ENCODE results near the gene CELA1. TPM values are rescaled to one million over a fixed set of nuclear protein-coding genes. Genes with fewer than 3 reads are reported as not detected.

The CELA1 gene
- total and polyA plus RNA-seq, 7 donors = not detected

DNA sequence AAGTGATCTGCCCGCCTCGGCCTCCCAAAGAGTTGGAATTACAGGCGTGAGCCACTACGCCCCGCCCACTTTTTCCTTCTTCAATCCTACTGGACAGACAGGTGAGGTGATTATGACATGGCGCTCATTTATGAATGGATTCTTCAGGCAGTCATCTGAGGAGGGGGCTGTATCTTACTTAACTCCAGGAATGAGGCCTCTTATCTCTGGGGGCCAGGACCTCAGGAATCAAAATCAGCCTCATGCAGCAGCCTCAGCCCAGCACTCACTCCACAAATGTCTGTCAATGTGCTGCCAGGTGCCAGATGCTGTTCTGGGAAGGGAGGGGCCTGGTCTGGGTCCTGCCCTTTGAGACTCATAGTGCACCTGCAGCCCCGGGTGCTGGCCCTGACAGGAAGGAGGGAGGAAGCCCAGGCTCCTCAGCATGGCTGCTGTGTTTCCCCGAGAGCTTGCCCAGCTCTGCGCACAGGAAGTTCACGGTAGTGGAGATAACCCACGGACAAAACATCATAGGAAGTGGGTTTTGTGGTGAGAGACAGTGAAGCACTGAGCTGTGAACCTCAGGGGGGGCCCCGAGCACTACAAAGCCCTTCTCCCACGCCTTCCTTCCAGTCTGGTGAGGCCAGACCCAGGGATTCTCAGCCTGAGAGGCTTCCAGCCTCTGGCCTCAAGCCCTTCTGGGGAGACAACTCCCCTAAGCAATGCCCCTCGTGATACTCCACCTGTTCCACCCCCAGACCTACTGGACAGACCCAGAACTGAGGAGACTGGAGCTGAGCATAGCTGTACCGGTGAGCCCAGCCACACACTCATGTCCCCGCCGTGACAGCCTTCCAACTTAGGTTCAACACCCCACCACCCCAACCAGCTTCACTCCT is 22.4 kb upstream of the CELA1 start:
- peaks cover 13% of the 10 kb centered on the region for H3K4me1 ChIP-seq
- 75 to 83% (median 75%) methylated on average over 17 of the region's 17 CpGs for WGBS, 3 donors
- H3K9me3 ChIP-seq = no peaks in the 10 kb centered on the region
- TF ChIP-seq, protein P1, sequence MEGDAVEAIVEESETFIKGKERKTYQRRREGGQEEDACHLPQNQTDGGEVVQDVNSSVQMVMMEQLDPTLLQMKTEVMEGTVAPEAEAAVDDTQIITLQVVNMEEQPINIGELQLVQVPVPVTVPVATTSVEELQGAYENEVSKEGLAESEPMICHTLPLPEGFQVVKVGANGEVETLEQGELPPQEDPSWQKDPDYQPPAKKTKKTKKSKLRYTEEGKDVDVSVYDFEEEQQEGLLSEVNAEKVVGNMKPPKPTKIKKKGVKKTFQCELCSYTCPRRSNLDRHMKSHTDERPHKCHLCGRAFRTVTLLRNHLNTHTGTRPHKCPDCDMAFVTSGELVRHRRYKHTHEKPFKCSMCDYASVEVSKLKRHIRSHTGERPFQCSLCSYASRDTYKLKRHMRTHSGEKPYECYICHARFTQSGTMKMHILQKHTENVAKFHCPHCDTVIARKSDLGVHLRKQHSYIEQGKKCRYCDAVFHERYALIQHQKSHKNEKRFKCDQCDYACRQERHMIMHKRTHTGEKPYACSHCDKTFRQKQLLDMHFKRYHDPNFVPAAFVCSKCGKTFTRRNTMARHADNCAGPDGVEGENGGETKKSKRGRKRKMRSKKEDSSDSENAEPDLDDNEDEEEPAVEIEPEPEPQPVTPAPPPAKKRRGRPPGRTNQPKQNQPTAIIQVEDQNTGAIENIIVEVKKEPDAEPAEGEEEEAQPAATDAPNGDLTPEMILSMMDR (IDR thresholded peaks at IDR 0.05) = no peak
- no peak overlapping the region for H3K27ac ChIP-seq
- DNase-seq = peak; percentile 26 to 69
- H3K4me3 ChIP-seq = no peak overlapping the region
- ATAC-seq = no peak
- no peaks in the 10 kb centered on the region for H3K36me3 ChIP-seq (ENCODE audit: insufficient read depth in 1 of 2, low read depth in 1 of 2)
- intact Hi-C loops (cut with DNase I) = no loop called here
- no peaks in the 10 kb centered on the region for H3K27me3 ChIP-seq (ENCODE audit: insufficient read depth in 3 of 3, low read length in 2 of 3)

DNA sequence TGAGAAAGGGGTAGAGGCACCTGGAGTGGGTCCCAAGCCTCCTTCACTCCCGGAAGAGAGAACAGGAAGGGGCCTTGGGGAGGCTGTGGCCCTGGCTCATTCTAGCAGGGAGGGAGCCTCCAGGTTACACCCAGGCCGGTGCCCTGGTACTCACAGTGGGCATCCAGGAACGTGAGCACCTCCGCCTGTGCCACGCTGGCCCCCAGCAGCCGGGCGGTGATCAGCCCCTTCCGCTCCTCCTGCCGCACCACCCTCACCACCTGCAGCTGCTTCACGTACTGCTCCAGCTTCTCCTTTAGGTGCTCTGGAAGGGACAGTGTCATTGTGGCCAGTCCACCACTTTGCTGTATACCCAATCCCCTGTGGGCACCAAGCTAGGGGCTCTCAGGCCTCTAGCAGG is 18.8 kb upstream of the CELA1 start:
- Histone ChIP-seq H3K27me3 (ENCODE audit: insufficient read depth in 3 of 3, low read length in 2 of 3) (peaks cover 0 to under 1% (median 0%) of the 10 kb centered on the region in 3 donors), H3K4me3 (no peak overlapping the region), H3K36me3 (ENCODE audit: insufficient read depth in 1 of 2, low read depth in 1 of 2) (no peaks in the 10 kb centered on the region), H3K27ac (no peak overlapping the region), H3K4me1 (no peaks in the 10 kb centered on the region), H3K9me3 (no peaks in the 10 kb centered on the region)
- intact Hi-C loops (cut with DNase I) = no loop called here
- TF ChIP-seq, protein P1 (IDR thresholded peaks at IDR 0.05) = no peak
- no peak for ATAC-seq
- 92 to 97% (median 96%) methylated on average over 10 of the region's 10 CpGs for WGBS, 3 donors
- no peak for DNase-seq

DNA sequence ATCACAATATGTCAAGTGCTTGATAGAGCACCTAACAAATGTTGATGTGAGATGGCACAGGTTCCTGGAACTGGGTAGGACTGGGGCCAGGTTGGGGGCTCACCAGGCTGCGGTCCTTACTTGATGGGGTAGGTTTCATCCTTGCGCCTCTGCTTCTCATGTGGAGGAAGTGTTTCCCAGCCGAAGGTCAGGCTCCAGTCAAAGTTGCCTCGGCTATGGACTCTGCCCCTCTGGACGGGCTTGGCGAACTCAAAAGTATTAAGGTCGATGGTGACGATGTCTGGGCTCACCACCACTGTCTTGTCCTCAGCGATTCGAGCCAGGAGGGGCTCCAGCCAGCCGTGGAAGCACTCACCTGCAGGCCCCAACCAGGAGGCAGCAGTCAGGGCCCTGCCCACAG is 17.5 kb upstream of the CELA1 start:
- intact Hi-C loops (cut with DNase I) = no loop called here
- H3K4me3 ChIP-seq = no peak overlapping the region
- no peaks in the 10 kb centered on the region for H3K9me3 ChIP-seq
- TF ChIP-seq, protein P1 (IDR thresholded peaks at IDR 0.05) = no peak
- H3K27me3 ChIP-seq (ENCODE audit: insufficient read depth in 3 of 3, low read length in 2 of 3) = peaks cover 0 to 5% (median 0%) of the 10 kb centered on the region in 3 donors
- H3K36me3 ChIP-seq (ENCODE audit: insufficient read depth in 1 of 2, low read depth in 1 of 2) = no peaks in the 10 kb centered on the region
- H3K4me1 ChIP-seq = no peaks in the 10 kb centered on the region
- 89 to 93% (median 90%) methylated on average over 11 of the region's 11 CpGs for WGBS, 3 donors
- H3K27ac ChIP-seq = no peak overlapping the region
- DNase-seq (no peak), ATAC-seq (no peak)

DNA sequence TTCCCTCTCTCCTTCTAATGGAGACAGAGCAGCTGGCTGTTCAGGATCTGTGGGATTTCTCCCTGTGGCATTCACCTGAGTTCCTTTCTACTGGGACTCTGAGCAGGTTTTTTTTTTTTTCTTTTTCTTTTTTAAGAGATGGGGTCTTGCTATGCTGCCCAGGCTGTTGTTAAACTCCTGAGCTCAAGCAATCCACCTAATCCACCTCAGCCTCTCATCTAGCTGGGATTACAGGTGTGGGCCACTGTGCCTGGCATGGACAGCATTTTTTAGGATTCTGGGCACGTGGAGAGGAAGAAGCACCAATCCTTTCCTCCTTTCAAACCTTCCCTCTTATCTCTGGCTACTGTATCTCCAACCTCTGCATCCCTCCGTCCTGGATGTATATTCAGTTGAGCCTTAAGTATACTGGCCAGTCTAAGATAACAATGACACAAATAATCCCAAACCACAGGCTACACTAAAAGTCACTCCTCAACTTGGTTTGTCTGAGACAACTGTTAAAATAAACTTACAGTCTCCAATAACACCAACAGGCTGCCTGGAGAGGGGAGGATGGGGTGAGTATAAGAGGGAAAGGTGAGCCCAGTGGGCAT is 16.4 kb upstream of the CELA1 start:
- DNase-seq = no peak
- no peak overlapping the region for H3K4me3 ChIP-seq
- intact Hi-C loops (cut with DNase I) = no loop called here
- H3K27me3 ChIP-seq (ENCODE audit: insufficient read depth in 3 of 3, low read length in 2 of 3) = peaks cover 0 to 5% (median 0%) of the 10 kb centered on the region in 3 donors
- TF ChIP-seq, protein P1 (IDR thresholded peaks at IDR 0.05) = no peak
- no peak for ATAC-seq
- H3K27ac ChIP-seq = no peak overlapping the region
- H3K9me3 ChIP-seq = no peaks in the 10 kb centered on the region
- H3K4me1 ChIP-seq = no peaks in the 10 kb centered on the region
- 75 to 89% (median 81%) methylated on average over 2 of the region's 2 CpGs for WGBS, 3 donors
- H3K36me3 ChIP-seq (ENCODE audit: insufficient read depth in 1 of 2, low read depth in 1 of 2) = no peaks in the 10 kb centered on the region
